ENCODE data around the gene UGT1A9.
"Not testable (repeated sequence)": the region's sequence is repeated elsewhere in the genome, so short reads cannot be mapped to it uniquely, and the experiment has no call there.

Gene UGT1A9

GRCh38 chr2:233671290-233672161 lies at the start of gene UGT1A9:
Gene UGT1A9, plus strand, starts transcription at chr2:233671898. Its CDS starts 37 bp downstream, at chr2:233671935.
- no peak for DNase-seq

GRCh38 chr2:233627331-233628025 lies 44.2 kb upstream of the UGT1A9 start:
- DNase-seq = no peak

- not testable (repeated sequence) for DNase-seq
These were observed 35.4 kb upstream of the UGT1A9 start, which contains the start of gene UGT1A10 for GRCh38 chr2:233636306-233636705. Gene UGT1A10, plus strand, starts transcription at chr2:233636448. Its CDS starts 75 bp downstream, at chr2:233636523.

- no peak for DNase-seq
These were observed 32.9 kb upstream of the UGT1A9 start for GRCh38 chr2:233638836-233639235.

- DNase-seq = no peak
These were observed 31.8 kb upstream of the UGT1A9 start for GRCh38 chr2:233639860-233640259.

GRCh38 chr2:233643128-233643527 lies 28.6 kb upstream of the UGT1A9 start:
- DNase-seq = peak; percentile 67

- not testable (repeated sequence) for DNase-seq
These were observed 25.7 kb upstream of the UGT1A9 start for GRCh38 chr2:233646033-233646432.

GRCh38 chr2:233650981-233651380 lies 20.7 kb upstream of the UGT1A9 start:
- DNase-seq = no peak

GRCh38 chr2:233651430-233651829 lies 20.3 kb upstream of the UGT1A9 start:
- DNase-seq = no peak

GRCh38 chr2:233654501-233654900 lies 17.2 kb upstream of the UGT1A9 start:
- no peak for DNase-seq

- DNase-seq = no peak
These were observed 16.7 kb upstream of the UGT1A9 start for GRCh38 chr2:233655043-233655442.

GRCh38 chr2:233655943-233656342 lies 15.8 kb upstream of the UGT1A9 start:
- DNase-seq = not testable (repeated sequence)

GRCh38 chr2:233656443-233656842 lies 15.3 kb upstream of the UGT1A9 start:
- DNase-seq = no peak

GRCh38 chr2:233658610-233659009 lies 13.1 kb upstream of the UGT1A9 start:
- DNase-seq = no peak

- DNase-seq = no peak
These were observed 7.8 kb upstream of the UGT1A9 start for GRCh38 chr2:233663911-233664310.

GRCh38 chr2:233668605-233669260 lies 3.0 kb upstream of the UGT1A9 start:
- DNase-seq = no peak

- DNase-seq = no peak
These were observed 1.2 kb downstream of the UGT1A9 start for GRCh38 chr2:233672886-233673285.

- DNase-seq = no peak
These were observed 2.2 kb downstream of the UGT1A9 start for GRCh38 chr2:233673896-233674295.

- no peak for DNase-seq
These were observed 2.6 kb downstream of the UGT1A9 start for GRCh38 chr2:233674314-233674713.

- DNase-seq = no peak
These were observed 3.3 kb downstream of the UGT1A9 start for GRCh38 chr2:233674995-233675394.

GRCh38 chr2:233676046-233676445 lies 4.3 kb downstream of the UGT1A9 start:
- DNase-seq = no peak

GRCh38 chr2:233679196-233679595 lies 7.5 kb downstream of the UGT1A9 start:
- no peak for DNase-seq

GRCh38 chr2:233680361-233681045 lies 8.8 kb downstream of the UGT1A9 start:
- no peak for DNase-seq
